ENCODE measurements around the gene ZC3H18.

Gene ZC3H18

DNA sequence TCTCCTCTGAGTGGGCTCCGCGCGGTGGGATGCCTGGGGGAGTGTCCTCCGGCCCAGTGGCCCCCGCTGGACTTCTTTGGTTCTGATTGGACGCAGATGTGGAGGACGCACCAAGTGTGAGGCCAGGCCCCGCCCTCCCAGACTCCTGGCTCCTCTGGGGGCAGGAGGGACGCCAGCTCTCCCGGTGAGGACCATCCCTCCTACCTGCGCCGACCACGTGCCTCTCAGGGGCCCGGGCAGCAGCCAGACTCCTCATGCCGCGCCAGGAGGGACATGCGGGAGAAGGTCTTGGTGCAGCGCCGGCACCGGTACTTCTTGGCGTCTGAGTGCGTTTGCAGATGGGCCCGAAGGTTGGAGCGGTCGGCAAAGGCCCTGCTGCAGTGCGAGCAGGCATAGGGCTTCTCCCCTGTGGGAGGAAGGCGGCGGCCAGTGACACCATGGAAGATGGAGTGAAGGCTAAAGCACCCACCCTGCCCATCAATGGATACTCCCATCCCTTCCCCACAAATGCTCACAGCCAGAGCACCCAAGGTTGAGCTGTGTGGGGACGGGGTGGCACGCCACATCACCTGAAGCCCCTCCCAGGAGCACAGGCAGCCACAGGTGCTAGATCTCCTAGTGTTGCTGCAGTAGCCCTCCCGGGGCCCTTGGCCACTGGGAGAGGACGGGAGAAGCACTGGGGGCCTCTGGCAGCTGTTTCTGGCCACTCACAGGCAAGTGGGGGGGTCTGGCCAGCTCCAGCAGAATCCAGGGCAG, 108.2 kb downstream of the ZC3H18 start:
- DNase-seq (ENCODE audit: low read depth in 2 of 2): no peak

DNA sequence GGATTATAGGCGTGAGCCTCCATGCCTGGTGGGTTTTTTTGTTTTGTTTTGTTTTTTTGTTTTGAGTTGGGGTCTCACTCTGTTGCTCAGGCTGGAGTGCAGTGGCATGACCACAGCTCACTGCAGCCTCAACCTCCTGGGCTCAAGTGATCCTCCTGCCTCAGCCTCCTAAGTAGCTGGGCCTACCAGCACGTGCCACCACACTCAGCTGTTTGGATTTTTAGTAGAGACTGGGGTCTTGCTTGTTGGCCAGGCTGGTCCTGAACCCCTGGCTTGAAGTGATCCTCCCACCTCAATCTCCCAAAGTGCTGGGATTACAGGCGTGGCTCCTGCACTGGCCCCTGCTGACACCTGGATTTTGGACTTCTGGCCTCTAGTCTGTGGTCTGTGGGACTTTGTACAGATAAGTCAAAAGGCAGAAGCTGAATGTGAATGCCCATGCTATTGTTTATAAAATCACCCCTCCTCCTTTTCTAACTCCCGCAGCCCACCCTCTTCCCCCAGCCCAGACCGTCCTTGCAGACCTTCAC, 110.4 kb downstream of the ZC3H18 start:
- no peak for DNase-seq (ENCODE audit: low read depth in 2 of 2)

DNA sequence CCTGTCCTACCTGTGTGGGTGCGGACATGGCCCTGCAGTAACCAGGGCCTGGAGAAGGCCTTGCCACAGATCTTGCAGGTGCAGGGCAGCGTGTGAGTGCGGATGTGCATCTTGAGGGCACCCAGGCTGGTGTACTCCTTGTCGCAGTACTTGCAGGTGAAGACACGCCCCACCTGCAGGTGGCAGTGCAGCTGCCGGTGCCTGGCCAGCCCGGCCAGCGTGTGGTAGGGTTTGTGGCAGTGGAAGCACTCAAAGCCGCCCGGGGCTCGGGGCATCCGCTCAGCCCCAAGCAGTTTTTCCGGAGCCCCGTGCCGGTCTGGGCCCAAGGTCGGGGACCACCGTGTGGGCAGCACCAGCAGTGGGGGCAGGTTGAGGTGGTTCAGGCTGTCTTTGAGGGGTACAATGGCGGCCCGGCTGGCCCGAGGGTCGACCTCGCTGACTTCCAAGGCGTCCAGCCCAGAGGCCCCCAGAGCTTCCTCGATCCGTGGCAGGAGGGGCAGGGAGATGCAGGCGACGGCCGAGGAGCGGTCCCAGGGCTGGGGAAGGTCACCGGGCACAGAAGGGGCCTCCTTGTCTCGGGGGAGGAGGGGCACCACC, 111.0 kb downstream of the ZC3H18 start:
- no peak for DNase-seq (ENCODE audit: low read depth in 2 of 2)
